Skeletal muscle satellite cell (primary cell): ENCODE measurements around the gene HMX1.

ENCODE experiments used
- H3K27me3 ChIP-seq: 2 replicates; pipeline ENCODE4 v1.7.0; 2013; ENCODE audit warnings: low read length; ENCODE audit not compliant: control insufficient read depth, insufficient read depth
- H3K36me3 ChIP-seq: 2 replicates; pipeline ENCODE4 v1.7.0; 2013; ENCODE audit warnings: mild to moderate bottlenecking, control low read depth, low read length; ENCODE audit not compliant: insufficient read depth
- H3K4me1 ChIP-seq: 2 replicates; pipeline ENCODE4 v1.7.0; 2013; ENCODE audit warnings: low read length; ENCODE audit not compliant: control insufficient read depth, insufficient read depth
- H3K4me2 ChIP-seq: 2 replicates; pipeline ENCODE4 v1.7.0; 2013; ENCODE audit warnings: mild to moderate bottlenecking, low read length
- H3K4me3 ChIP-seq: 2 replicates; pipeline ENCODE4 v1.7.0; 2013; ENCODE audit warnings: low read length
- H3K9ac ChIP-seq: 2 replicates; pipeline ENCODE4 v1.7.0; 2013; ENCODE audit warnings: mild to moderate bottlenecking, low read depth, low read length, moderate library complexity
- H3K9me3 ChIP-seq: replicated peaks from 2 replicates; pipeline ENCODE4 v1.7.0; 2013; ENCODE audit warnings: mild to moderate bottlenecking, control low read depth, low read length

HMX1 gene

DNA sequence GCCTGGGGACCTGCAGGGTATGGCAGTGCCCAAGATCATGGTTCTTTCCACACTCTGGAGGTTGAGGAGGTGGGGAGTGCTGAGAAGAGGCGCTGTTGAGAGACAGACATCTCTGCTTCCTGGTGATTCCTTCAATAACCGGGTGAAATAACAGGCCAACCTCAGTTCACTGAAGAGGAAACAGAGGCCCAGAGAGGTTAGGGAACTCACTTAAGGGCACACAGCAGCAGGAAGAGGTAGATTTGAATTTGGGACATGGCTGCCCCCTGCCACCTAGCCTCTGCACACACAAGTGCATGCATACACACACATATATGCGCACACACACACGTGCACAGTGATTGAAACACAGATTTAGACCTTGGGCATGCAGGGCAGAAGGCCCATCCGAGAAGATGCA, 24.9 kb upstream of the HMX1 start:
- Histone ChIP-seq H3K4me1 (no peaks in the 10 kb centered on the region), H3K9me3 (peaks cover 9% of the 10 kb centered on the region), H3K4me3 (no peak overlapping the region), H3K9ac (no peak overlapping the region), H3K36me3 (no peaks in the 10 kb centered on the region), H3K27me3 (peaks cover 37% of the 10 kb centered on the region), H3K4me2 (no peak overlapping the region)

DNA sequence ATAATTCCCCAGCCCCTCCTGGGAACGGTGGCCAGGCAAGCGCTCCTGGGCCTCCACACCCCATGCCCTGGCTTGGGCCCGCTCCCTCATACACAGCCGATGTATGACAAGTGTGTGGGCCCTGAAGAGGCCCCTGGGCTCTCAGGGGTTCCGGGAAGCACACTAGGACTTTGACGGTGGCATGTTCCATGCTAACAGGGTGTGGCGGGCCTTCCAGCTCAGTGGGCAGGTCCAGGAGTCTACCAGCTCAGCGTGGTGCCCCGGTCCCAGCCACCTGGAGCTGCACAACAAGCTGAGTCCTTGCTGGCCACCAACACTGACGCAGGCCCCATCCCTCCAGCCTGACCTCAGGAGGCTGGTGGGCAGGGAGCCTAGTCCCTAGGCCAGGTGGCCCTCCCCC, 24.4 kb upstream of the HMX1 start:
- Histone ChIP-seq H3K36me3 (no peaks in the 10 kb centered on the region), H3K4me2 (no peak overlapping the region), H3K4me1 (no peaks in the 10 kb centered on the region), H3K4me3 (no peak overlapping the region), H3K9ac (no peak overlapping the region), H3K27me3 (peaks cover 41% of the 10 kb centered on the region), H3K9me3 (peaks cover 5% of the 10 kb centered on the region)

DNA sequence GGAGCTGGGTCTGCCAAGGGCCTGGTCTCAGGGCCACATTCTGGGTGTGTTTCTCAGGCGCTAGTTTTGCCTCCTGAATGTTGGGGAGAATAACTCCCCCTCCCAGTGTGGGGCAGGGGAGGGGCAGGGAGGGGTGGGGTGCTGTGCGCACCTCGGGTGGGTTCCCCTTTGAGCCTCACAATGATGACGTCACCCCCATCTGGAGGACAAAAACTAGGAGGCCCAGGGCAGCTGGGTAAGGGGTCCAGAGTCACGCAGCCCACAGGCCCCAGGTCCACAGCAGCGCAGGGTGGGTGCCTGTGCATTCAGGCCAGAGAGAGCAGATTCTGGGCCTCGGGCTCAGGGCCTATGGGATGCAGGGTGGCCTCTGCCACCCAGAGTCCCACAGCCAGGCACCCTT, 23.7 kb upstream of the HMX1 start:
- H3K9me3 ChIP-seq: peaks cover 2% of the 10 kb centered on the region
- H3K4me1 ChIP-seq: no peaks in the 10 kb centered on the region
- H3K9ac ChIP-seq: no peak overlapping the region
- no peak overlapping the region for H3K4me2 ChIP-seq
- H3K4me3 ChIP-seq: no peak overlapping the region
- peaks cover 49% of the 10 kb centered on the region for H3K27me3 ChIP-seq
- no peaks in the 10 kb centered on the region for H3K36me3 ChIP-seq

DNA sequence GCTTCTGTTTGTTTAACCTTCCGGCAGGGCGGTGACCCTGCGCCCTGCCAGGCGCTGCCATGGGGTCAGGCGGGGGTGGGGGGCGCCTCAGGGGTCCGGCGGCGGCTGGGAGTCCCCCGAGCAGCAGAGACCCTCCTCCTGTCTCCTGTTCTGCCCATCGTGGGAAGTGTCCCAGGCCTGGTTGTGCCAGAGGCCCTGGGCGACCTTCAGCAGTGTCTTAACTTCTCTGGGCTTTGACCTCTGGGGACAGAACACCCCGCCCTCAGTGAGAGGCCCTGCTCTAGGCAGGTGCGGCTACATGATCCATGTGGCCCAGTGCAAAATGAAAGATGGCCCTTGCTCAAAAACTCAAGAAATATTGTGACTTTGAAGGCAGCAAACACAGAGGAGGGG, 22.8 kb upstream of the HMX1 start:
- Histone ChIP-seq H3K27me3 (peaks cover 54% of the 10 kb centered on the region), H3K4me3 (no peak overlapping the region), H3K36me3 (no peaks in the 10 kb centered on the region), H3K4me1 (no peaks in the 10 kb centered on the region), H3K4me2 (no peak overlapping the region), H3K9me3 (no peaks in the 10 kb centered on the region), H3K9ac (no peak overlapping the region)

DNA sequence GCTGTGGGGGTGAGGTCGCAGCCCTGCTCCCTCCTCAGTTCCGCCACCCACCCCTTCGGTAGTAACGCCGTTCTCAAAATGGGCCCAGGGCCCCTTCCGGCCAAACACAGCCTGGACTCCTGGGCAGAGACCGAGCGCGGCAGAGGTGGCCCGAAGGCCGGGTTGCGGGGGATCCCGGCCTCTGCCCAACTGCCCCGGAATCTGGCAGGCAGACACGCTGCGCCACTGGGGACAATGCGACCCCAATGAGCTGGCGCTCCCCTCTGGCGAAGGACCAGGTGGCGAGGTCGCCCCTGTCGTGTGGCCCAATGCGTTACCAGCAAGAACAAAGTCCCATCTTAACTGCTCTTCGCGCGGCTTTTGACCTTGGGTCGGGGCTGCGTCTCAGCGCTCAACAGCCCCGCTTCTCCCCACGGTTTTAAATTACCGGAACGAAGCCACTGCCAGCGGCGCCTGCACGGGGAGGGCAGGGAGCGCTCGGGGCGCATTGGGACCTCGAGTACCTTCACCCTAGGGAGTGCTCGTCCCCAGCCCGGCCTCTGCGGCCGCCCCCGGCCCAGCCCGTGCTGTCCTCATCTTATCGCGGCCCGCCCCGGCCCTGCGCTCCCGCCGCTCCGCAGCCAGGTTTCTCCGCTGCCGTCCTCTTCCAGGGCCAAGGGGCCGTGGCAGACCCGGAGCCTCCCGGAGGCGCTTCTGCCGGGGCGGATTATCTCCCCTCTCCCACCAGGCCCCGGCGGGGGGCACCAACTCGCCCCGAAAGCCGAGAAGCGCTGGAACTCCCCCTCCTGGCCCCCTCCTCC, 22.2 kb upstream of the HMX1 start:
- H3K4me1 ChIP-seq: no peaks in the 10 kb centered on the region

DNA sequence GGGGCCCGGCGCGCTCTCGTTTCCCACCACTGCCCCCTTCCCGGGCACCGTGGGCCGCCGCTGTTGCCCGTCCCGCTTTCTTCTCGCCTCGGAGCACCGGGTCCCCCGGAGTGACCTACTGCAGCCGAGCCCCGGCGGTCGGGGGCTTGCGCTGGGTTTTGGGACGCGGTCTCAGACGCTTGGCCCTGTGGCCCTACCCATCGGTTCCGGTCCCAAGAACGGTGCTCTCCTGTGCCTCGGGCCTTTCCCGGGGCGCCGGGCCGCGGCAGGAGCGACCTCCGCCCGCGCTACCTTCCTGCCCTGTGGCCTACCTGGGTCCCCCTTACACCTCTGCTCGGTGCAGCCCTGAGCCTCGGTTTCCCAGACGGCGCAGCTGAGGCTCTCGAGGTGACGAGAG, 21.6 kb upstream of the HMX1 start:
- Histone ChIP-seq H3K27me3 (peaks cover 64% of the 10 kb centered on the region), H3K4me2 (no peak overlapping the region), H3K9me3 (no peaks in the 10 kb centered on the region), H3K36me3 (no peaks in the 10 kb centered on the region), H3K4me3 (no peak overlapping the region), H3K9ac (no peak overlapping the region), H3K4me1 (no peaks in the 10 kb centered on the region)

More for the DNA sequence above, 22.2 kb upstream of the HMX1 start:
- Histone ChIP-seq H3K9me3 (no peaks in the 10 kb centered on the region), H3K27me3 (peaks cover 60% of the 10 kb centered on the region), H3K36me3 (no peaks in the 10 kb centered on the region), H3K9ac (no peak overlapping the region), H3K4me2 (no peak overlapping the region), H3K4me3 (no peak overlapping the region)

DNA sequence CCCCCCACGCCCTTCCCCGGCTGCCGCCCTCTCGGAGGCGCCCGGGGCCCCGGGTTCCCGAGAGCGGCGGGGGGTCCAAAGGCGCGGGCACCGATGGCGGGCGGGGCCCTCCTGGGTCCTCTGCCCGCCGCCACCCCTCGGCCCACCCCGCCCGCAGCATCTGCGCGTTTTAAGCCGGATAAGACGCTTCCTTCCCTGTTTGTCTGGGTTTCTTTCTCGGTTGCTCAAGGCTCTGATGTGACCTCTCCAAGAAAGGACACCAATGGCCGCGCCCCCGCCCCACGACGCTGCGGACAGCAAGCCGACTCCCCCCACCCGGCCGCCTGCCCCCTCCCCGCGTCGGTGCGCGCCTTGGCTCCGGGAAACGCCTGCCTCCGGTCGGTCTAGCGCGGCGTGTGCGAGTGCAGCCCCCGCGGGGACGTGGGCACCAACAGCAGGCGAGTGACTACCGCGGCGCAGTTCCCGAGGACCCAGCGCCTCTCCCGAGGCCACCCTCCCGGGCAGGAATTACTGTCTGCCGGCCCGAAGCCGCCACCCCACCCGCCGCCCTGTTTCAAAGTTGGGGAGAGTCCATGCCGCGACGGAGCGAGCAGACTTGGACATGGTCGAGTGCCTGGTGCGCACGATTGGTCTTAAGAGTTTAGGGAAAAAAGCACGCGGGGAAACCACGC, 21.1 kb upstream of the HMX1 start:
- Histone ChIP-seq H3K27me3 (peaks cover 62% of the 10 kb centered on the region), H3K4me2 (no peak overlapping the region), H3K4me1 (no peaks in the 10 kb centered on the region), H3K36me3 (no peaks in the 10 kb centered on the region), H3K9me3 (no peaks in the 10 kb centered on the region), H3K4me3 (no peak overlapping the region), H3K9ac (no peak overlapping the region)

DNA sequence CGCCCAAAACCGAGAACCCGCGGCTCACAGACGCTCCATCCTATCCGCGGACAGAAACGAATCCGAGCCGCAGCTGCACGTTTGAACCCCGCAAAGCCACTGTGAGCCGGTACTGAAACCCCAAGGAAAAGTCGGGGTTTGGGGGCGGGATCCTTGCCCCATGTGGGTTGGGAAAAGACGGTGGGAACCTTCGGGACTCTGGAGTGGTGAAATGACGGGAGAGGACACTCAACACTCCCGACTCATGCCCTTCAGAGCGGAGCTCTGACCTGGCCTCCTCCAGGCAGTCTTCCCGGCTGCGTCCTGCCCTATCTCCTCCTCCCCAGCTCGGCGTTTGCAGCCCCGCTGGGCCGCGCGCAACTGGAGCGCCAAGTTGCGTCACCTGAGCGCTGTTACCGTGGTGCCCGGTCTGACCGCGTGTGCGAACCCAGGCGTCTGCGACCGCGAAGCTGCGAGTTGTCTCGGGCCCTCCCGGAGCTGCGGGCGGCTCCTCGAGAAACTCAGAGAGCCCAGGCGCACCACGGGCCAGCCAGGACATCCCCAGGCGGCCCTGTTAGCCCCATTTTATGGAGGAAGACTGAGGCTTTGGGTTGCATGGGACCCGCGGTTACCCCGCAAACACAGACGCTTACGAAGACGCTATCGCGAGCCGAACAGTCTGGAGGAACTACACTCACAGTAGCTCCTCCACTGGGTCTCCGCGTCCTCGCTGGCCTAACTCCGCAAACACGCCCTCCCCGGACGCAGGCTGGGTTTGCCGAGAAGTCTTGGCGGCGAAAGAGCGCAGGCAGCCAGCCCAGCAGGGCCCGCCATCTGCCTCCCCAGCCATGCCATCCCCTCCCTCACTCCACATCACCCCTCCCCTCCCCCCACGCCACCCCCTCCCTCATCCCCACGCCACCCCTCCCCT, 20.3 kb upstream of the HMX1 start:
- Histone ChIP-seq H3K9ac (no peak overlapping the region), H3K36me3 (no peaks in the 10 kb centered on the region), H3K4me3 (no peak overlapping the region), H3K4me1 (no peaks in the 10 kb centered on the region), H3K27me3 (peaks cover 59% of the 10 kb centered on the region), H3K9me3 (no peaks in the 10 kb centered on the region), H3K4me2 (no peak overlapping the region)

DNA sequence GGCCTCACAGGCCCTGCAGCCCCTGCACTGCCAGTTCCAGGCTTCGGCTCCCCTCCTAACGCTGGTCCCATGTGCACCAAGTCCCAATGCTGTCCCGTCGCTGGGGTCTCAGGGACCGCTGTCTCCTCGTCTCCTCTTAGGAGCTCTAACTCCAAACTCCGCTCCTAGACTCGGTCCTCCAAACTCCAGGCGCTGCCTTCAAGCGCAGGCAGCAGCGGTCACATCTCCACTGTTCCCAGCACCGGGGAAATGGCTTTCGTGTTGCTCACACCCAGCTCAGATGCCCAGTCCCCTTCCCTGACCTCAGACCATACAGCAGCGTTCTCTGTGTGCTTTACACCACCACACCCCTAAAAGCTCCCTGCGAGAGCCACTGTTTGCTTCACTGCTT, 19.6 kb upstream of the HMX1 start:
- no peak overlapping the region for H3K9ac ChIP-seq
- peaks cover 57% of the 10 kb centered on the region for H3K27me3 ChIP-seq

DNA sequence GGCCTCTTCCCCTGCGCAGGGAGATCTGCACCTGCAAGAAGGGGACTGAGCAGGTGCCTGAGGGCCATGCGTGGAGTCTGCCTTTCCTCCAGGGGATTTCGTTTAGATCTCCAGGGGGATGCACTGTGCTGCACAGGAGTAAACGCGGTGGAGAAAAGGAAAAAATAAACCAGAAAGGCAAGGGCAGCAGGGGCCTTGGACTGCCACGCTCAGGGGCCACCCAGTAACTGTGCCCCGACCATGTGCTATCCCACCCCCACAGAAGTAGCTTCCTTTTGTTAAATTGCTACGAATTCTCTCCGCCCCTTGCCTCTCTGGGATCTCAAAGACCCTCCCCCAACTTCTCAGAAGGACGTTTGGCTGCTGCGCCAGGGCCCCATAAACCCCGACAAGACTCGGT, 17.2 kb upstream of the HMX1 start:
- no peaks in the 10 kb centered on the region for H3K9me3 ChIP-seq
- H3K27me3 ChIP-seq: peaks cover 53% of the 10 kb centered on the region
- H3K36me3 ChIP-seq: no peaks in the 10 kb centered on the region
- no peaks in the 10 kb centered on the region for H3K4me1 ChIP-seq
- H3K4me2 ChIP-seq: no peak overlapping the region
- H3K4me3 ChIP-seq: no peak overlapping the region
- no peak overlapping the region for H3K9ac ChIP-seq

More for the DNA sequence above, 19.6 kb upstream of the HMX1 start:
- Histone ChIP-seq H3K9me3 (no peaks in the 10 kb centered on the region), H3K4me1 (no peaks in the 10 kb centered on the region), H3K4me2 (no peak overlapping the region), H3K36me3 (no peaks in the 10 kb centered on the region), H3K4me3 (no peak overlapping the region)

DNA sequence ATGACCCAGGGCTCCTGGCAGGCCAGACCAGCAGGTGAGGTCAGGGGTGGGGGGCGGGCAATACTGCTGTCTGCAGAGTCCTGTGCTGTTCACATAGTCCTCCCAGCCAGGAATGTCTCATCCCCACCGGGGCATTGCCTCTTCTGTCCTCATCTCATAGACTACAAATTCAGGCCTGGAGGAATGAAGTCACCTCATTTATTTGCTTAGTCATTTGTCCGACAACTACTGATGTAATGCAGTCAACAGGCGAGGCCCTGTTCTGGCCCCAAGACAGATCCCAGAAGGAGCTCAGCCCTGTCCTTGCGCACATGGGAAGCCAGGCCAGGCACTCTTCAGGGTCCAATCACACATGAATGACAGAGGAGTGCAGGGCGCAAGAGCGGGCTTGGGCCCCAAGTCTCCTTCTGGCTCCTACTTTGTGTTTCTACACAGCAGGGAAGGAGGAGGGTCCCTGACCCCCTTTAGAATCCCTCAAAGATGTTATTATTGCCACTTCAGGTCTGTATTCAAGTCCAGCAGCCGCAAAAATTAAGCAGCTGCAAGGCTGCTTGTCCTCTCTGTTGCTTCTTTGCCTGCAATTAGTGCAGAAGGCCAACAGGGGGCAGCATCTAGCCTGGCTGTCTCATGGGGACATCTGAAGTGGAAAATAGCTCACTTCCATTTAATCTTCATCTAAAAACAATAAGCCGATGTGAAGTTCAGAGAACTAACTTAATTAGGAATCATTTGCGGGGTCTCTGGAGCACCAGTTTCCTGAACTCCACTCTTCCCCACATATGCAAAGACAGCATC, 15.2 kb upstream of the HMX1 start:
- peaks cover 38% of the 10 kb centered on the region for H3K27me3 ChIP-seq
- H3K4me1 ChIP-seq: no peaks in the 10 kb centered on the region
- no peak overlapping the region for H3K9ac ChIP-seq
- H3K4me3 ChIP-seq: no peak overlapping the region
- H3K36me3 ChIP-seq: no peaks in the 10 kb centered on the region
- H3K4me2 ChIP-seq: no peak overlapping the region
- no peaks in the 10 kb centered on the region for H3K9me3 ChIP-seq
